ENCODE data around the gene TSPYL4. TPM values are rescaled to one million over a fixed set of nuclear protein-coding genes. Genes with fewer than 3 reads are reported as not detected.

TSPYL4 gene
- total RNA-seq, 3 donors from 2014 or later: 15.2 to 22.2 (median 19.0) TPM

DNA sequence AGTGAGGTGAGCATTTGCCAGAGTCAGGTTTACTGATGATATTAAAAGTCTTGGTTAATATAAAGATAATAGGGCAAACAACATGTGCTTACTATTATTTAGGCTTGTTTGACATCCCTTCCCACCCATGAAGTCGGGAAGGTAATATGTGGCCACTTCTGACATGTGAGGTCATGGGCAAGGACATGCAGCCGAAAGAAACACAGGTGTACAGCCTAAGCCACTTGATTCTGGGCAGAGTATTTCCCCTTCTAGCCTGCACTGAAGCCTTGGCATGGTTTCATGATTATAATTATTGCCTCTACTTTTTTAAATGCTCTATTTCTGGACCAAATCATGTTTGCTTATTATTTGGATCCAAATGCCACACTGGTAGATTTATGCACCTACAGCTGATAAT, 52.3 kb downstream of the TSPYL4 start:
- TF ChIP-seq POLR2A (IDR thresholded peaks at IDR 0.05) (no peak), POLR2AphosphoS5 (IDR thresholded peaks at IDR 0.05) (no peak), CTCF (IDR thresholded peaks at IDR 0.05) (no peak)
- intact Hi-C loops (cut with DNase I; ENCODE audit: low total_unique reads): no loop called here
- H3K27ac ChIP-seq: no peak overlapping the region
- DNase-seq (ENCODE audit: low spot score in 2 of 2): no peak
- no peaks in the 10 kb centered on the region for H3K9me3 ChIP-seq
- H3K36me3 ChIP-seq: no peaks in the 10 kb centered on the region
- no peaks in the 10 kb centered on the region for H3K27me3 ChIP-seq
- no peak overlapping the region for H3K4me3 ChIP-seq
- H3K4me1 ChIP-seq: no peaks in the 10 kb centered on the region

GRCh38 chr6:116200619-116201249, 53.1 kb downstream of the TSPYL4 start:
- intact Hi-C loops (cut with DNase I; ENCODE audit: low total_unique reads): no loop called here
- H3K4me1 ChIP-seq: no peaks in the 10 kb centered on the region
- H3K4me3 ChIP-seq: no peak overlapping the region
- H3K36me3 ChIP-seq: no peaks in the 10 kb centered on the region
- H3K27ac ChIP-seq: no peak overlapping the region
- no peaks in the 10 kb centered on the region for H3K9me3 ChIP-seq
- TF ChIP-seq CTCF (IDR thresholded peaks at IDR 0.05): no peak
- TF ChIP-seq POLR2AphosphoS5 (IDR thresholded peaks at IDR 0.05): no peak
- TF ChIP-seq POLR2A (IDR thresholded peaks at IDR 0.05): no peak
- H3K27me3 ChIP-seq: no peaks in the 10 kb centered on the region
- DNase-seq (ENCODE audit: low spot score in 2 of 2): no peak

Other genes with a start within 250 kb of the TSPYL4 start
- 10 to 100 TPM in 1 of 3 donors, 1 to 10 TPM in 1, under 1 TPM in 1; 0.64 to 10.5 (median 5.9) TPM for gene FRK, start 193.2 kb downstream of the TSPYL4 start, total RNA-seq
- 10 to 100 TPM; 11.2 to 13.3 (median 11.8) TPM for gene NT5DC1, start 153.2 kb downstream of the TSPYL4 start, total RNA-seq
- gene COL10A1, start 127.9 kb downstream of the TSPYL4 start, total RNA-seq: under 1 TPM in 1 of 3 donors, not detected in 2; 0.29 TPM
- 10 to 100 TPM; 55.4 to 81.8 (median 63.8) TPM for gene TSPYL1, start 25.9 kb upstream of the TSPYL4 start, total RNA-seq
- 100 to 1,000 TPM in 1 of 3 donors, 10 to 100 TPM in 2; 40.6 to 133 (median 50.9) TPM for gene DSE, start 116.9 kb upstream of the TSPYL4 start, total RNA-seq
- 1 to 10 TPM; 2.3 to 9.1 (median 8.3) TPM for gene CALHM6, start 207.3 kb upstream of the TSPYL4 start, total RNA-seq